Testis (tissue), 3 donors: ENCODE measurements around the gene SUMO2. TPM values are rescaled to one million over a fixed set of nuclear protein-coding genes. Genes with fewer than 3 reads are reported as not detected.

Experiments
- DNase-seq: peaks from one replicate; pipeline ENCODE4 v3.0.0-alpha.2; 2019
- H3K27ac ChIP-seq, 2 donors: fragments of 200-600 bp; sonication (generic); one replicate each; pipeline ENCODE4 v1.5.1; 2019
- H3K27me3 ChIP-seq: fragments of 200-600 bp; sonication (generic); one replicate; pipeline ENCODE4 v1.5.1; 2019
- H3K36me3 ChIP-seq: fragments of 200-600 bp; sonication (generic); one replicate; pipeline ENCODE4 v1.5.1; 2017; ENCODE audit warnings: low read depth; ENCODE audit errors: missing control alignments
- H3K4me1 ChIP-seq: fragments of 200-600 bp; sonication (generic); one replicate; pipeline ENCODE4 v1.5.1; 2019
- H3K4me3 ChIP-seq, 2 donors: fragments of 200-600 bp; sonication (generic); one replicate each; pipeline ENCODE4 v1.5.1; 2017 to 2019
- H3K9me3 ChIP-seq: fragments of 200-600 bp; sonication (generic); one replicate; pipeline ENCODE4 v1.5.1; 2017
- CTCF ChIP-seq, 3 experiments: fragments of 450-650 bp in 2 of 3; fragments of 200-600 bp in 1 of 3; sonication (generic) in 1 of 3; IDR thresholded peaks; one replicate each; pipeline ENCODE4 v1.5.1; 2016 to 2019; ENCODE audit warnings: antibody characterized with exemption in 3 of 3, mild to moderate bottlenecking in 2 of 3, moderate library complexity in 1 of 3
- POLR2A ChIP-seq: fragments of 450-650 bp; IDR thresholded peaks from one replicate; pipeline ENCODE4 v1.6.1; 2017; ENCODE audit warnings: antibody characterized with exemption, mild to moderate bottlenecking, moderate library complexity
- WGBS, 2 donors: methylation state at CpG; one replicate each; pipeline ENCODE4 v1.1.5; 2018; 5-methylcytosine and 5-hydroxymethylcytosine counted together
- intact Hi-C: fragments of 100-400 bp; cut with DNase I; formaldehyde crosslinking; loops from one replicate; pipeline ENCODE4 v1.15.1; 2023; ENCODE audit warnings: low total_unique reads
- polyA plus RNA-seq: library from polyadenylated mRNA; stranded (reverse); fragments of 350-450 nt; fragmentation: Illumina TruSeq; extraction: RNeasy Lipid Tissue Mini Kit (QIAGEN cat#74804); gene quantifications from one replicate; pipeline ENCODE4 v1.2.3, GENCODE V29; 2014; ENCODE audit warnings: low read depth, low replicate concordance; ENCODE audit not compliant: insufficient read depth
- total RNA-seq, 2 donors: library from RNA; depleted of rRNA; stranded (reverse); fragments of >200 nt; gene quantifications; one replicate each; pipeline ENCODE4 v1.2.3, GENCODE V29; 2016

Gene SUMO2
- total and polyA plus RNA-seq, 3 donors from 2014 or later = 92.3 to 484 (median 102) TPM

- H3K4me3 ChIP-seq = peak within 1 kb of the TSS; percentile 68 to 90
- intact Hi-C loops = no loop called here
- no peaks in the 10 kb centered on the region for H3K4me1 ChIP-seq
- H3K9me3 ChIP-seq = no peaks in the 10 kb centered on the region
- WGBS, 2 donors = 2 to 4% methylated on average over 17 to 58 of the region's 67 CpGs
- no peaks in the 10 kb centered on the region for H3K27me3 ChIP-seq
- peak within 1 kb of the TSS in 1 of 2 donors; percentile 69 for H3K27ac ChIP-seq
- H3K36me3 ChIP-seq = no peaks in the 10 kb centered on the region
- peak; percentile 98 for DNase-seq
- peak in 1 of 3 experiments; percentile 11 for TF ChIP-seq CTCF (IDR thresholded peaks at IDR 0.05)
- peak; percentile 95 for TF ChIP-seq POLR2A
These were observed 28.3 kb downstream of the SUMO2 start, which contains the start of gene JPT1 for GRCh38 chr17:75154195-75155106. JPT1 (minus strand) TSS chr17:75154512; CDS start chr17:75154397, 115 bp downstream.

- Histone ChIP-seq H3K27ac (peak overlapping the region in 1 of 2 donors; percentile 69), H3K27me3 (no peaks in the 10 kb centered on the region), H3K4me3 (peak overlapping the region; percentile 68 to 90), H3K9me3 (no peaks in the 10 kb centered on the region), H3K4me1 (no peaks in the 10 kb centered on the region), H3K36me3 (no peaks in the 10 kb centered on the region)
- 0 to 2% methylated on average over 18 to 30 of the region's 35 CpGs for WGBS, 2 donors
- DNase-seq = peak; percentile 59
- intact Hi-C loops = no loop called here
- TF ChIP-seq POLR2A (no peak), CTCF (IDR thresholded peaks at IDR 0.05) (no peak)
These were observed 29.0 kb downstream of the SUMO2 start for GRCh38 chr17:75153780-75154194.

DNA sequence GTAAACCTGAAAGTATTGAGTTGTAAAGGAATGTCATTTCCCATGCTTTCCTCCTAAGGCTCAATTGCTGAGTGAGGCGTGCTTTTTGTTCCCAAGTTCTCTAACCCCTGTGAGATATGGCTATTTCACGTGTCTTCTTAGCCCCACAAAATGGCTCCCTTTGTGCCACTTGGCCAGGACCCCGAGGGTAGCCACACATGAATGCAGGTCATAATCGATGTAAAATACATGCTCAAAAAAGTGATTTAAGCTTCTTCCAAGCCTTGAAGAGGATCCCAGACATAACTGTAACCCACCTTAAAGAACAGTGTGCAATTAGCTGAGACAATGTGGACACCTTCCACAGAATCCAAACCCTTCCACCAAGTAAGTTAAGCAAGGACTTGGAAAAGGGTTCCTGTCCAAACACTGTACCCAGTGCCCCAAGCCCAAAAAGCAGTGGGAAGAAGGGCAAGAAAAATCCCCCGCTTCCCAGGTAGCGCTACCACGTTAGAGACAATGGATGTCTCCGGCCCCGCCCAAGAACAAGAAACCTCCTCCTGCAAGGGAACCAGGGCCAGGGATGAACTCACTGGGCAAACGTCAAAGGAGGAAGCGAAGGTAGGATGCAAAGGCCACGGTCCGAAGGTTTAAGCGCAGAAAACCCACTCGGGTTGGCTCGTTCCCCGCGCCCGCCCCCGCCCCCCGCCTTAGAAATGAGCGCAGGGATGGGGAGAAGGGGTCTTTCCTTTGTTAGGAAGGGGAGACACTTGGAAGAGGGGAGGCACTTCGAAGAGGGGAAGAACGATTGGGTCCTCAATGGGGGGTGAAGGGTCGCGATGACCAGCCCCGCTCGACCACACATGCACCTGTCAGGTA is 29.6 kb downstream of the SUMO2 start:
- Histone ChIP-seq H3K36me3 (no peaks in the 10 kb centered on the region), H3K27ac (peak overlapping the region in 1 of 2 donors; percentile 69), H3K4me3 (peak overlapping the region; percentile 68 to 90), H3K27me3 (no peaks in the 10 kb centered on the region), H3K9me3 (no peaks in the 10 kb centered on the region), H3K4me1 (no peaks in the 10 kb centered on the region)
- TF ChIP-seq POLR2A (no peak), CTCF (IDR thresholded peaks at IDR 0.05) (no peak)
- 7 to 9% methylated on average over 22 to 28 of the region's 28 CpGs for WGBS, 2 donors
- peak; percentile 47 for DNase-seq
- intact Hi-C loops = no loop called here

DNA sequence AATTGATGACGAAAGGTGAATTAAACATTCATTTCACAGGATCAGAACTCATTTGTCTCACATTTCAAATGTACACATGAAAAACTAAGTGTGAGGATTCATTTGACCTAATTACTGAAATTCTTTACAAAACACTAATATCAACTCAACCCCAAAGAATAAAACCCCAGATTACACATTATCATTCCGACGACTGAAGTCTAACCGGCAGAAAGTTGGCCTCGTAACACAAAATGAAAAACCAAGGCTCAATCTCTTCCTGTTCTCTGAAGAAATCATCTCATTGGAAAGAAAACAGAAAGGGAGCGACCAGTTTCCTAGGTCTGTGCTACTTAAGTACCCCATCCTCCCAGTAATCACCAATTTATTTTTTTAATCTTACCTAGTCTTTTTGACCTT is 30.2 kb downstream of the SUMO2 start:
- no peaks in the 10 kb centered on the region for H3K36me3 ChIP-seq
- intact Hi-C loops = no loop called here
- no peaks in the 10 kb centered on the region for H3K9me3 ChIP-seq
- WGBS, 2 donors = 49 to 54% methylated on average over 6 of the region's 6 CpGs
- H3K4me1 ChIP-seq = no peaks in the 10 kb centered on the region
- H3K27ac ChIP-seq = no peak overlapping the region
- TF ChIP-seq CTCF (IDR thresholded peaks at IDR 0.05) (no peak), POLR2A (no peak)
- peak overlapping the region in 1 of 2 donors; percentile 68 for H3K4me3 ChIP-seq
- H3K27me3 ChIP-seq = no peaks in the 10 kb centered on the region
- no peak for DNase-seq
